HG03159 (cell line): Measurements from ENCODE around the gene ZNF423.
A peak's percentile ranks its signal among the peaks of the same experiment; 100 is the strongest.
"Not testable (repeated sequence)": the region's sequence is repeated elsewhere in the genome, so short reads cannot be mapped to it uniquely, and the experiment has no call there.

ENCODE experiments used
- ATAC-seq: cut with Tn5 transposase; IDR thresholded peaks from one replicate; pipeline ENCODE4 v1.9.1; 2021; ENCODE audit warnings: mild to moderate bottlenecking, moderate library complexity; ENCODE audit not compliant: unreplicated experiment

The ZNF423 gene

GRCh38 chr16:49871824-49872223 lies 15.9 kb upstream of the ZNF423 start:
- ATAC-seq, result not testable (repeated sequence)

- ATAC-seq, result no peak
Observed at GRCh38 chr16:49869731-49870130, 13.8 kb upstream of the ZNF423 start.

GRCh38 chr16:49867796-49868668 lies 12.1 kb upstream of the ZNF423 start:
- no peak for ATAC-seq

GRCh38 chr16:49867234-49867633 lies 11.3 kb upstream of the ZNF423 start:
- no peak for ATAC-seq

- no peak for ATAC-seq
Observed at GRCh38 chr16:49866595-49867071, 10.7 kb upstream of the ZNF423 start.

GRCh38 chr16:49862694-49863093 lies 6.8 kb upstream of the ZNF423 start:
- ATAC-seq, result no peak

- no peak for ATAC-seq
Observed at GRCh38 chr16:49861299-49861698, 5.4 kb upstream of the ZNF423 start.

GRCh38 chr16:49860593-49860992 lies 4.7 kb upstream of the ZNF423 start:
- no peak for ATAC-seq

- no peak for ATAC-seq
Observed at GRCh38 chr16:49859125-49859811, 3.4 kb upstream of the ZNF423 start.

- no peak for ATAC-seq
Observed at GRCh38 chr16:49858200-49859124, 2.5 kb upstream of the ZNF423 start.

GRCh38 chr16:49857423-49858181 lies 1.7 kb upstream of the ZNF423 start:
- no peak for ATAC-seq

GRCh38 chr16:49856672-49857330 lies 889 bp upstream of the ZNF423 start:
- ATAC-seq, result no peak

- peak; percentile 54 for ATAC-seq
Observed at GRCh38 chr16:49855280-49855821, 561 bp downstream of the ZNF423 start.

GRCh38 chr16:49854796-49855203 lies 1.1 kb downstream of the ZNF423 start:
- peak; percentile 15 for ATAC-seq

- no peak for ATAC-seq
Observed at GRCh38 chr16:49854188-49854795, 1.6 kb downstream of the ZNF423 start.

GRCh38 chr16:49852279-49852678 lies 3.6 kb downstream of the ZNF423 start:
- ATAC-seq, result no peak

- ATAC-seq, result no peak
Observed at GRCh38 chr16:49851468-49851787, 4.5 kb downstream of the ZNF423 start.

- no peak for ATAC-seq
Observed at GRCh38 chr16:49850558-49851467, 5.1 kb downstream of the ZNF423 start.
